Ishikawa (cell line): Measurements from ENCODE around the gene TMEM94.

Experiments
- CEBPB ChIP-seq: IDR thresholded peaks from 2 replicates; pipeline ENCODE4 v1.6.1; 2012
- CREB1 ChIP-seq: IDR thresholded peaks from 2 replicates; pipeline ENCODE4 v1.6.1; 2012; ENCODE audit warnings: low read depth
- EGR1 ChIP-seq: IDR thresholded peaks from 2 replicates; pipeline ENCODE4 v1.6.1; 2012
- EP300 ChIP-seq: IDR thresholded peaks from 2 replicates; pipeline ENCODE4 v1.6.1; 2012; ENCODE audit warnings: borderline replicate concordance
- FOXM1 ChIP-seq: IDR thresholded peaks from 2 replicates; pipeline ENCODE4 v1.6.1; 2012; ENCODE audit warnings: low read depth, borderline replicate concordance
- MAX ChIP-seq: IDR thresholded peaks from 2 replicates; pipeline ENCODE4 v1.6.1; 2012
- NFIC ChIP-seq: IDR thresholded peaks from 2 replicates; pipeline ENCODE4 v1.6.1; 2012
- RAD21 ChIP-seq: IDR thresholded peaks from 2 replicates; pipeline ENCODE4 v1.6.1; 2012; ENCODE audit warnings: low read depth
- REST ChIP-seq: IDR thresholded peaks from 2 replicates; pipeline ENCODE4 v1.6.1; 2012; ENCODE audit warnings: low read depth, mild to moderate bottlenecking
- TAF1 ChIP-seq: IDR thresholded peaks from 2 replicates; pipeline ENCODE4 v1.6.1; 2012; ENCODE audit warnings: low read depth, mild to moderate bottlenecking
- TCF12 ChIP-seq: IDR thresholded peaks from 2 replicates; pipeline ENCODE4 v1.6.1; 2012; ENCODE audit warnings: low read depth
- TEAD4 ChIP-seq: IDR thresholded peaks from 2 replicates; pipeline ENCODE4 v1.6.1; 2012
- USF1 ChIP-seq: IDR thresholded peaks from 2 replicates; pipeline ENCODE4 v1.6.1; 2012
- YY1 ChIP-seq: IDR thresholded peaks from 2 replicates; pipeline ENCODE4 v1.6.1; 2012; ENCODE audit warnings: low read depth
- ZBTB7A ChIP-seq: IDR thresholded peaks from 2 replicates; pipeline ENCODE4 v1.6.1; 2012; ENCODE audit warnings: low read depth

The TMEM94 gene

GRCh38 chr17:75514299-75514918 lies 58.0 kb downstream of the TMEM94 start:
- TF ChIP-seq NFIC: 0 out of 2 replicates have a peak, but pooled peaks have one; percentile 31
- no peak for TF ChIP-seq FOXM1
- TF ChIP-seq REST: no peak
- TF ChIP-seq YY1: no peak
- TF ChIP-seq CREB1: no peak
- TF ChIP-seq USF1: no peak
- no peak for TF ChIP-seq TEAD4
- TF ChIP-seq EGR1: no peak
- TF ChIP-seq EP300: no peak; the same call in 1 of the 2 replicates
- TF ChIP-seq TCF12: peak; percentile 34; the same call in 1 of the 2 replicates

- no peak for TF ChIP-seq CREB1
- TF ChIP-seq TCF12: no peak
- TF ChIP-seq FOXM1: no peak
- TF ChIP-seq YY1: peak; percentile 12; the same call in 1 of the 2 replicates
- TF ChIP-seq TAF1: peak; percentile 66
- TF ChIP-seq TEAD4: no peak; the same call in 1 of the 2 replicates
Observed at GRCh38 chr17:75514919-75515495, 58.6 kb downstream of the TMEM94 start.

- peak; percentile 98 for TF ChIP-seq REST
- TF ChIP-seq MAX: peak; percentile 48
- no peak for TF ChIP-seq EP300
- TF ChIP-seq EGR1: peak; percentile 93
- peak; percentile 35; the same call in 1 of the 2 replicates for TF ChIP-seq TCF12
- TF ChIP-seq USF1: no peak
- peak; percentile 85 for TF ChIP-seq RAD21
- TF ChIP-seq CEBPB: no peak
- peak; percentile 29; the same call in 1 of the 2 replicates for TF ChIP-seq NFIC
- peak; percentile 60 for TF ChIP-seq YY1
- peak; percentile 35 for TF ChIP-seq TEAD4
- peak; percentile 100 for TF ChIP-seq ZBTB7A
Observed at GRCh38 chr17:75515496-75516254, 59.2 kb downstream of the TMEM94 start, which contains the start of gene CASKIN2. Gene CASKIN2 (minus strand): TSS chr17:75515537. CDS start chr17:75513804, 1,733 bp downstream.

GRCh38 chr17:75516255-75516618 lies 59.8 kb downstream of the TMEM94 start, which contains the start of gene TSEN54:
Gene TSEN54 (plus strand): TSS chr17:75516528. CDS start chr17:75516561, 33 bp downstream.
- TF ChIP-seq MAX: peak; percentile 40; the same call in 1 of the 2 replicates
- TF ChIP-seq CEBPB: no peak
- peak; percentile 55 for TF ChIP-seq TEAD4

- TF ChIP-seq EGR1 (peak; percentile 67), EP300 (peak; percentile 16; the same call in 1 of the 2 replicates), TCF12 (no peak), TEAD4 (no peak), REST (no peak), TAF1 (no peak; the same call in 1 of the 2 replicates), CREB1 (no peak), CEBPB (no peak), ZBTB7A (peak; percentile 74; the same call in 1 of the 2 replicates), NFIC (no peak), USF1 (no peak), FOXM1 (no peak), RAD21 (no peak), YY1 (no peak), MAX (no peak; the same call in 1 of the 2 replicates)
Observed at GRCh38 chr17:75516619-75517296, 60.3 kb downstream of the TMEM94 start.
